Liver (tissue), 3 donors: Measurements from ENCODE around the gene CYP4F22.
"Not testable (repeated sequence)": the region's sequence is repeated elsewhere in the genome, so short reads cannot be mapped to it uniquely, and the experiment has no call there.

Experiments
- ATF3 ChIP-seq: IDR thresholded peaks from 2 replicates; pipeline ENCODE4 v1.6.1; 2016; ENCODE audit warnings: antibody characterized with exemption
- CTCF ChIP-seq: fragments of 150-350 bp; IDR thresholded peaks from 2 replicates; pipeline ENCODE4 v1.5.1; 2017; ENCODE audit warnings: improper control_type of control experiment, low read depth, low read length; ENCODE audit not compliant: missing input control
- EGR1 ChIP-seq, 2 donors: IDR thresholded peaks; 2 replicates each; pipeline ENCODE4 v1.6.1; 2016 to 2018; ENCODE audit warnings: antibody characterized with exemption in 2 of 2, low read depth in 2 of 2
- FOXA1 ChIP-seq: IDR thresholded peaks from 2 replicates; pipeline ENCODE4 v1.6.1; 2016; ENCODE audit warnings: antibody characterized with exemption
- GABPA ChIP-seq, 2 donors: IDR thresholded peaks in 1 of 2; conservative IDR thresholded peaks in 1 of 2; 2 replicates each; pipeline ENCODE4 v1.6.1; 2016; ENCODE audit warnings: antibody characterized with exemption in 2 of 2, mild to moderate bottlenecking in 1 of 2, moderate library complexity in 1 of 2
- JUND ChIP-seq, 2 donors: IDR thresholded peaks; 2 replicates each; pipeline ENCODE4 v1.6.1; 2016; ENCODE audit warnings: antibody characterized with exemption in 2 of 2
- MAX ChIP-seq: IDR thresholded peaks from 2 replicates; pipeline ENCODE4 v1.6.1; 2016; ENCODE audit warnings: antibody characterized with exemption
- RAD21 ChIP-seq, 2 donors: IDR thresholded peaks; 2 replicates each; pipeline ENCODE4 v1.6.1; 2016; ENCODE audit warnings: antibody characterized with exemption in 2 of 2, mild to moderate bottlenecking in 2 of 2
- REST ChIP-seq: IDR thresholded peaks from 2 replicates; pipeline ENCODE4 v1.6.1; 2016; ENCODE audit warnings: antibody characterized with exemption, mild to moderate bottlenecking
- SP1 ChIP-seq: IDR thresholded peaks from 2 replicates; pipeline ENCODE4 v1.6.1; 2018; ENCODE audit warnings: antibody characterized with exemption, mild to moderate bottlenecking
- TAF1 ChIP-seq: conservative IDR thresholded peaks from 2 replicates; pipeline ENCODE4 v1.6.1; 2016; ENCODE audit warnings: antibody characterized with exemption, mild to moderate bottlenecking
- YY1 ChIP-seq: IDR thresholded peaks from 2 replicates; pipeline ENCODE4 v1.6.1; 2016; ENCODE audit warnings: antibody characterized with exemption, mild to moderate bottlenecking
- ZBTB33 ChIP-seq: IDR thresholded peaks from 2 replicates; pipeline ENCODE4 v1.6.1; 2016; ENCODE audit warnings: antibody characterized with exemption
- donor health status: healthy.
- donor health status: healthy.

GRCh38 chr19:15593766-15594165 lies 85.4 kb downstream of the CYP4F22 start:
- not testable (repeated sequence) for TF ChIP-seq CTCF; REST; SP1; TAF1; ATF3; JUND (IDR thresholded peaks at IDR 0.05); RAD21 (IDR thresholded peaks at IDR 0.05); FOXA1; MAX; GABPA (IDR thresholded peaks at IDR 0.05 in 1 of 2, conservative IDR thresholded peaks at IDR 0.05 in 1 of 2); ZBTB33; EGR1 (IDR thresholded peaks at IDR 0.05; ENCODE audit: low read depth in 2 of 2); YY1
